Nasal cavity respiratory epithelium epithelial cell of viscerocranial mucosa (primary cell): ENCODE data around the gene SOCS6. TPM values are rescaled to one million over a fixed set of nuclear protein-coding genes. Genes with fewer than 3 reads are reported as not detected.

ENCODE experiments used
- total RNA-seq: library from RNA; depleted of rRNA; stranded (reverse); fragments of >200 nt; gene quantifications from 2 replicates; pipeline ENCODE4 v1.2.3, GENCODE V29; 2014

Gene SOCS6
- 59.8 and 64.4 TPM in 2 replicates for total RNA-seq

DNA sequence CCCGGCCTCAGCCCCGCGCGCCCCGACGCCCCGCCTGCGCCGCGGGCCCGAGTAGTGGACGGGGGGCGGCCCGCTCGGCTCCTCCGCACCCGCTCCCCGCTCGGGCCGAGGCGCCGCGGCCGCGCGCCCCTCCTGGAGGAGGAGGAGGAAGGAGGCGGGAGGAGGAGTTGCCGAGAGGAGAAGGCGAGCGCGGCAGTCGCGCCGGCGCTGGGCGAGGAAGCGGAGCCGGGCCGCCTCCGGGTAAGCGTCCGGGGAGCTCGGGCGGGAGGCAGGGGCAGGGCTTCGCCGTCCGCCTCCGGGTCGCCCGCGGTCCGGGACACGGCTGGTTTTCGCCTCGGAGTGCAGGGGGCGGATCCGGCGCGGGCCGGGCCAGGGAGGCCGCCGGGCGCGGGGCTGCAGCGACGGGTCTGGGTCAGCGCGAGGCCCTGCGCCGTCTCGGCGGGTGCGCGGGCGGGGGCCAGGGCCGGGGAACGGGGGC lies at the start of gene SOCS6:
SOCS6 (plus strand) TSS at position 195 of the 478 bp plus-strand sequence. CDS start 35,624 bp downstream, outside the sequence.

Other genes starting within 250 kb of the SOCS6 start
- 42.7 and 48.9 TPM in 2 replicates for gene RTTN, start 83.4 kb upstream of the SOCS6 start, total RNA-seq